GM12878 (cell line): ENCODE data around the gene HERC2. TPM values are rescaled to one million over a fixed set of nuclear protein-coding genes. Genes with fewer than 3 reads are reported as not detected.

Experiments used
- ATAC-seq: fragments of 200-7000 bp; cut with Tn5 transposase; 3 replicates; pipeline ENCODE4 v1.9.1; 2020; ENCODE audit warnings: mild to moderate bottlenecking, moderate library complexity
- BruUV-seq: library from RNA; stranded (reverse); fragments of 400-500 nt; replicated peaks from 2 replicates; lab custom pipeline; 2021; lab: Mats Ljungman, UMichigan
- CTCF ChIA-PET: fragments of 300-600 bp; sonication (Branson Sonifier 250); formaldehyde crosslinking; extraction: SDS; loops from one replicate; lab custom pipeline; 2021; ENCODE audit warnings: inconsistent platforms; lab: Yijun Ruan, JAX
- POLR2A ChIA-PET: fragments of 350-600 bp; formaldehyde crosslinking; extraction: SDS; loops from one replicate; lab custom pipeline; 2021; ENCODE audit warnings: inconsistent platforms; lab: Charles Lee
- RAD21 ChIA-PET: fragments of 300-600 bp; sonication (Branson Sonifier 250); formaldehyde crosslinking; loops from one replicate; lab custom pipeline; 2023; ENCODE audit warnings: antibody characterized with exemption; ENCODE audit not compliant: unreplicated experiment; lab: Charles Lee
- SMC1A ChIA-PET: fragments of 300-600 bp; sonication (Branson Sonifier 250); formaldehyde crosslinking; loops from one replicate; lab custom pipeline; 2023; ENCODE audit not compliant: unreplicated experiment, uncharacterized antibody; lab: Charles Lee
- DNase-seq: peaks from one replicate; pipeline ENCODE4 v3.0.0-alpha.2; 2011; ENCODE audit warnings: low read depth, low spot score
- FAIRE-seq: peaks from 3 replicates; lab custom pipeline; 2011; peaks lifted over from hg19 to GRCh38; lab: Jason Lieb, UNC
- H2AFZ ChIP-seq: 2 replicates; pipeline ENCODE4 v1.6.0; 2011; ENCODE audit warnings: low read depth, low read length, control low read depth; ENCODE audit not compliant: control insufficient read depth
- H3K27ac ChIP-seq: 2 replicates; pipeline ENCODE4 v1.5.1; 2011; ENCODE audit warnings: control low read depth; ENCODE audit not compliant: control insufficient read depth, insufficient read depth
- H3K27me3 ChIP-seq, 2 experiments: replicated peaks in 1 of 2; 2 replicates each; pipeline versions ENCODE4 v1.6.0 to v1.6.1; 2011; ENCODE audit warnings: low read length in 1 of 2; ENCODE audit not compliant: control insufficient read depth in 2 of 2, insufficient read depth in 2 of 2
- H3K36me3 ChIP-seq, 2 experiments: 2 replicates each; pipeline ENCODE4 v1.5.1; 2011; ENCODE audit warnings: low read length in 1 of 2; ENCODE audit not compliant: control insufficient read depth in 2 of 2, insufficient read depth in 2 of 2
- H3K4me1 ChIP-seq: 2 replicates; pipeline ENCODE4 v1.6.1; 2011; ENCODE audit warnings: mild to moderate bottlenecking, low read length, moderate library complexity, mixed read lengths; ENCODE audit not compliant: control insufficient read depth, insufficient read depth
- H3K4me2 ChIP-seq: 2 replicates; pipeline ENCODE4 v1.6.0; 2011; ENCODE audit warnings: control low read depth; ENCODE audit not compliant: control insufficient read depth, insufficient read depth
- H3K4me3 ChIP-seq: fragments of 200-600 bp; sonication (generic); 2 replicates; pipeline ENCODE4 v1.5.1; 2016
- H3K79me2 ChIP-seq: 2 replicates; pipeline ENCODE4 v1.6.0; 2011; ENCODE audit warnings: low read length; ENCODE audit not compliant: control insufficient read depth, insufficient read depth
- H3K9ac ChIP-seq: 2 replicates; pipeline ENCODE4 v1.8.0; 2011; ENCODE audit warnings: low read length, control low read depth, mixed read lengths; ENCODE audit not compliant: control insufficient read depth, insufficient read depth
- H3K9me3 ChIP-seq: replicated peaks from 3 replicates; pipeline ENCODE4 v1.5.1; 2011; ENCODE audit warnings: mild to moderate bottlenecking, low read length; ENCODE audit not compliant: control insufficient read depth, insufficient read depth
- H4K20me1 ChIP-seq: 2 replicates; pipeline ENCODE4 v1.6.0; 2011; ENCODE audit not compliant: control insufficient read depth, insufficient read depth
- ASH2L ChIP-seq: fragments of 300-600, 200-600 bp; sonication (generic); IDR thresholded peaks from 2 replicates; pipeline ENCODE4 v1.6.1; 2017; ENCODE audit warnings: low read depth, mild to moderate bottlenecking, borderline replicate concordance
- ATF7 ChIP-seq: fragments of 450-650 bp; IDR thresholded peaks from 2 replicates; pipeline ENCODE4 v1.6.1; 2016; ENCODE audit warnings: low read depth, mild to moderate bottlenecking
- BACH1 ChIP-seq: fragments of 450-650 bp; IDR thresholded peaks from 2 replicates; pipeline ENCODE4 v1.6.1; 2017; ENCODE audit warnings: mild to moderate bottlenecking, borderline replicate concordance
- BHLHE40 ChIP-seq, 2 experiments: fragments of 450-650 bp in 1 of 2; IDR thresholded peaks; 2 replicates each; pipeline ENCODE4 v1.6.1; 2011 to 2017; ENCODE audit warnings: low read depth in 2 of 2, borderline replicate concordance in 1 of 2, improper control_type of control experiment in 1 of 2, low read length in 1 of 2, mild to moderate bottlenecking in 1 of 2
- EED ChIP-seq: sonication (generic); IDR thresholded peaks from 2 replicates; pipeline ENCODE4 v1.6.1; 2016; ENCODE audit warnings: antibody characterized with exemption, low read depth
- ESRRA ChIP-seq: IDR thresholded peaks from 2 replicates; pipeline ENCODE4 v1.6.1; 2012; ENCODE audit warnings: mild to moderate bottlenecking, low read length, improper control_type of control experiment
- ETV6 ChIP-seq, 2 experiments: fragments of 450-650 bp in 1 of 2; IDR thresholded peaks in 1 of 2; conservative IDR thresholded peaks in 1 of 2; 2 replicates each; pipeline ENCODE4 v1.6.1; 2014; ENCODE audit warnings: antibody characterized with exemption in 1 of 2, borderline replicate concordance in 1 of 2, low read depth in 1 of 2, mild to moderate bottlenecking in 1 of 2, moderate library complexity in 1 of 2
- GABPA ChIP-seq: IDR thresholded peaks from 2 replicates; pipeline ENCODE4 v1.6.1; 2014; ENCODE audit warnings: antibody characterized with exemption, low read depth, mild to moderate bottlenecking, inconsistent platforms
- GATAD2B ChIP-seq: fragments of 450-650 bp; conservative IDR thresholded peaks from 2 replicates; pipeline ENCODE4 v1.6.1; 2017; ENCODE audit warnings: low read depth, mild to moderate bottlenecking, moderate library complexity
- HCFC1 ChIP-seq: fragments of 150-350 bp; IDR thresholded peaks from 2 replicates; pipeline ENCODE4 v1.6.1; 2014; ENCODE audit warnings: low read length
- HDAC2 ChIP-seq: fragments of 200-600 bp; sonication (generic); IDR thresholded peaks from 2 replicates; pipeline ENCODE4 v1.6.1; 2017
- MTA3 ChIP-seq: IDR thresholded peaks from 2 replicates; pipeline ENCODE4 v1.6.1; 2012; ENCODE audit warnings: low read length, inconsistent platforms, borderline replicate concordance
- NRF1 ChIP-seq: conservative IDR thresholded peaks from 2 replicates; pipeline ENCODE4 v1.6.1; 2011; ENCODE audit warnings: mild to moderate bottlenecking, low read depth, low read length, improper control_type of control experiment
- RFX5 ChIP-seq: IDR thresholded peaks from 2 replicates; pipeline ENCODE4 v1.6.1; 2011; ENCODE audit warnings: low read depth, low read length, improper control_type of control experiment
- TAF1 ChIP-seq: IDR thresholded peaks from 2 replicates; pipeline ENCODE4 v1.6.1; 2011; ENCODE audit warnings: mild to moderate bottlenecking, low read depth, low read length, borderline replicate concordance
- TARDBP ChIP-seq: IDR thresholded peaks from 2 replicates; pipeline ENCODE4 v1.6.1; 2016; ENCODE audit warnings: borderline replicate concordance
- ZNF274 ChIP-seq: IDR thresholded peaks from one replicate; pipeline ENCODE4 v1.8.0; 2011; ENCODE audit not compliant: insufficient read length, insufficient read depth
- WGBS: methylation state at CpG from one replicate; pipeline ENCODE4 v1.1.6; 2016; ENCODE audit warnings: low lambda C conversion rate; ENCODE audit not compliant: insufficient replicate concordance, insufficient coverage; ENCODE audit errors: missing lambda C conversion rate; 5-methylcytosine and 5-hydroxymethylcytosine counted together
- in situ Hi-C: fragments of 300-500 bp; cut with MboI; formaldehyde crosslinking; loops from 9 replicates; pipeline ENCODE4 v1.14.3; 2018; ENCODE audit warnings: mixed read lengths
- intact Hi-C: fragments of 100-400 bp; cut with micrococcal nuclease; formaldehyde crosslinking; loops from one replicate; pipeline ENCODE4 v1.14.2; 2022; ENCODE audit not compliant: unreplicated experiment
- polyA plus RNA-seq, 11 experiments: library from polyadenylated mRNA; depleted of rRNA in 4 of 11; unstranded in 6 of 11; stranded (reverse) in 5 of 11; fragments of >200 nt; fragmentation: Nextera tagmentation in 4 of 11; fragmentation: Illumina TruSeq in 1 of 11; extraction: Ambion mirVana in 4 of 11; extraction: Trizol in 1 of 11; gene quantifications; 1 replicate in 1 of 11; 2 replicates in 10 of 11; pipeline versions ENCODE4 v1.2.1 to v1.2.3, GENCODE V29; 2011 to 2016; ENCODE audit warnings: inconsistent platforms in 2 of 11, missing spikeins in 2 of 11, low read depth in 1 of 11
- total RNA-seq, 4 experiments: library from RNA; depleted of rRNA in 3 of 4; stranded (reverse); fragments of >200 nt in 3 of 4; fragmentation: Illumina TruSeq in 1 of 4; extraction: Trizol in 1 of 4; gene quantifications; 2 replicates each; pipeline versions ENCODE4 v1.2.1 to v1.2.3, GENCODE V29; 2013 to 2021
- TF ChIP-seq, protein P1 (sequence below): fragments of 450-650 bp; IDR thresholded peaks from 2 replicates; pipeline ENCODE4 v1.6.1; 2017; ENCODE audit warnings: mild to moderate bottlenecking, low read depth, inconsistent platforms; ENCODE audit not compliant: poor library complexity, severe bottlenecking
- TF ChIP-seq, protein P2 (sequence below): fragments of 450-650 bp; IDR thresholded peaks from 2 replicates; pipeline ENCODE4 v1.6.1; 2014; ENCODE audit warnings: mild to moderate bottlenecking
- TF ChIP-seq, protein P3 (sequence below): fragments of 450-650 bp; conservative IDR thresholded peaks from 2 replicates; pipeline ENCODE4 v1.6.1; 2017; ENCODE audit warnings: mild to moderate bottlenecking, moderate library complexity

The HERC2 gene
- total and polyA plus RNA-seq, 10 of the 15 experiments (the other 5 are each of a cell fraction or from before 2014, with no cell fraction given) = 6.1 to 39.0 (median 24.0) TPM

DNA sequence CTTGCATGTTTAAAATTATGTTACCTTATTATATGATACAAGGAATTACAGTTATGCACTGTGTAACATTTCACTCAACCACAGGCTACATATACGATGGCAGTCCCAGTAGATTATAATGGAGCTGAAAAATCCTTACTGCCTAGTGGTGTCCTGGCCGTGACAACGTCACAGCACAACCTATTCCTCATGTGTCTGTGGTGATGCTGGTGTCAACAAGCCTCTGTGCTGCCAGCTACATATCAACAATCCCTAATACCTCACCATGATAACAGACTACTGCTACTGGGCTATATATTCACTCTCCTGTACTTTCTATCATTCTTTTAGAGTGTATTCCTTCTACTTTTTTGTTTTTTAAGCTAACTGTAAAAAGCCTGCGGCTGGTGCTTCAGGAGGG, 142.7 kb downstream of the HERC2 start (continued):
- TF ChIP-seq ETV6 (conservative IDR thresholded peaks at IDR 0.05 in 1 of 2, IDR thresholded peaks at IDR 0.05 in 1 of 2; ENCODE audit: borderline replicate concordance in 1 of 2, low read depth in 1 of 2) (no peak), ATF7 (no peak), ZNF274 (no peak)

DNA sequence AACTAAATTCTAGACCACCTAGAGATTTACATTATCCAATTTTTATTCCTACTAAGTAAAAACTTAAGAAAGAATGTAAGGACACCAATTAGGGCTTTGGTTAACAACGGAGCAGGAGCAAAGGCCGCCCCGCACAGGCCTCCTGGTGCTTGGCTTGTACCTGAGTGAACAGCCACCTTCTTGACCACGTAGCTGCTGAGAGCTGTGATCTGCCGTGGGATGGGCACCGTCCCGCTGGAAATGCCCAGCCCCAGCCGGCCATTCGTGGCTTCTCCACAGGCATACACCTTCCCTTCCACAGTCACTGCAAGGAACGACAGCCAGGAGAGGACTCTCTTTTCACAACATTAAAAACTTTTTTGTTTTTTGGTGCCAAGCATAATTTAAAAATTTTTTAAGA, 143.3 kb downstream of the HERC2 start:
- intact Hi-C loops = no loop called here
- H3K9ac ChIP-seq = no peak overlapping the region
- ChIA-PET POLR2A (no interaction called here), RAD21 (no interaction called here), SMC1A (no interaction called here), CTCF (no interaction called here)
- H3K4me3 ChIP-seq = no peak overlapping the region
- no peak overlapping the region for H2AFZ ChIP-seq
- no peaks in the 10 kb centered on the region for H3K79me2 ChIP-seq
- no peak overlapping the region for H3K4me2 ChIP-seq
- in situ Hi-C loops = loop anchor here (10.0 kb wide), 1 partner anchor 56 kb away; no protein-coding TSS in a partner anchor
- no peak for ATAC-seq
- TF ChIP-seq NRF1 = no peak
- no peak for TF ChIP-seq ASH2L
- no peak for TF ChIP-seq HCFC1
- no peak for TF ChIP-seq MTA3
- TF ChIP-seq RFX5 = no peak
- TF ChIP-seq, protein P1, sequence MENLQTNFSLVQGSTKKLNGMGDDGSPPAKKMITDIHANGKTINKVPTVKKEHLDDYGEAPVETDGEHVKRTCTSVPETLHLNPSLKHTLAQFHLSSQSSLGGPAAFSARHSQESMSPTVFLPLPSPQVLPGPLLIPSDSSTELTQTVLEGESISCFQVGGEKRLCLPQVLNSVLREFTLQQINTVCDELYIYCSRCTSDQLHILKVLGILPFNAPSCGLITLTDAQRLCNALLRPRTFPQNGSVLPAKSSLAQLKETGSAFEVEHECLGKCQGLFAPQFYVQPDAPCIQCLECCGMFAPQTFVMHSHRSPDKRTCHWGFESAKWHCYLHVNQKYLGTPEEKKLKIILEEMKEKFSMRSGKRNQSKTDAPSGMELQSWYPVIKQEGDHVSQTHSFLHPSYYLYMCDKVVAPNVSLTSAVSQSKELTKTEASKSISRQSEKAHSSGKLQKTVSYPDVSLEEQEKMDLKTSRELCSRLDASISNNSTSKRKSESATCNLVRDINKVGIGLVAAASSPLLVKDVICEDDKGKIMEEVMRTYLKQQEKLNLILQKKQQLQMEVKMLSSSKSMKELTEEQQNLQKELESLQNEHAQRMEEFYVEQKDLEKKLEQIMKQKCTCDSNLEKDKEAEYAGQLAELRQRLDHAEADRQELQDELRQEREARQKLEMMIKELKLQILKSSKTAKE = no peak
- TF ChIP-seq, protein P2, sequence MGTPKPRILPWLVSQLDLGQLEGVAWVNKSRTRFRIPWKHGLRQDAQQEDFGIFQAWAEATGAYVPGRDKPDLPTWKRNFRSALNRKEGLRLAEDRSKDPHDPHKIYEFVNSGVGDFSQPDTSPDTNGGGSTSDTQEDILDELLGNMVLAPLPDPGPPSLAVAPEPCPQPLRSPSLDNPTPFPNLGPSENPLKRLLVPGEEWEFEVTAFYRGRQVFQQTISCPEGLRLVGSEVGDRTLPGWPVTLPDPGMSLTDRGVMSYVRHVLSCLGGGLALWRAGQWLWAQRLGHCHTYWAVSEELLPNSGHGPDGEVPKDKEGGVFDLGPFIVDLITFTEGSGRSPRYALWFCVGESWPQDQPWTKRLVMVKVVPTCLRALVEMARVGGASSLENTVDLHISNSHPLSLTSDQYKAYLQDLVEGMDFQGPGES = no peak
- TF ChIP-seq HDAC2 = no peak
- TF ChIP-seq BHLHE40 (IDR thresholded peaks at IDR 0.05; ENCODE audit: borderline replicate concordance in 1 of 2, low read depth in 2 of 2, low read length in 1 of 2) = no peak
- no peak for TF ChIP-seq EED
- no peak for TF ChIP-seq BACH1
- TF ChIP-seq GATAD2B = no peak
- no peak for TF ChIP-seq TARDBP
- TF ChIP-seq GABPA = no peak
- TF ChIP-seq TAF1 = no peak
- TF ChIP-seq, protein P3, sequence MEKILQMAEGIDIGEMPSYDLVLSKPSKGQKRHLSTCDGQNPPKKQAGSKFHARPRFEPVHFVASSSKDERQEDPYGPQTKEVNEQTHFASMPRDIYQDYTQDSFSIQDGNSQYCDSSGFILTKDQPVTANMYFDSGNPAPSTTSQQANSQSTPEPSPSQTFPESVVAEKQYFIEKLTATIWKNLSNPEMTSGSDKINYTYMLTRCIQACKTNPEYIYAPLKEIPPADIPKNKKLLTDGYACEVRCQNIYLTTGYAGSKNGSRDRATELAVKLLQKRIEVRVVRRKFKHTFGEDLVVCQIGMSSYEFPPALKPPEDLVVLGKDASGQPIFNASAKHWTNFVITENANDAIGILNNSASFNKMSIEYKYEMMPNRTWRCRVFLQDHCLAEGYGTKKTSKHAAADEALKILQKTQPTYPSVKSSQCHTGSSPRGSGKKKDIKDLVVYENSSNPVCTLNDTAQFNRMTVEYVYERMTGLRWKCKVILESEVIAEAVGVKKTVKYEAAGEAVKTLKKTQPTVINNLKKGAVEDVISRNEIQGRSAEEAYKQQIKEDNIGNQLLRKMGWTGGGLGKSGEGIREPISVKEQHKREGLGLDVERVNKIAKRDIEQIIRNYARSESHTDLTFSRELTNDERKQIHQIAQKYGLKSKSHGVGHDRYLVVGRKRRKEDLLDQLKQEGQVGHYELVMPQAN = no peak
- no peak for TF ChIP-seq ESRRA
- H4K20me1 ChIP-seq = no peaks in the 10 kb centered on the region
- no peaks in the 10 kb centered on the region for H3K27me3 ChIP-seq
- DNase-seq = no peak
- H3K9me3 ChIP-seq = no peaks in the 10 kb centered on the region
- no peak for FAIRE-seq
- H3K27ac ChIP-seq = no peak overlapping the region
- H3K36me3 ChIP-seq = peaks cover 0 to 4% of the 10 kb centered on the region in 2 experiments; a peak in 3 of 4 replicates
- H3K4me1 ChIP-seq = no peaks in the 10 kb centered on the region
- BruUV-seq = no TSS peak
- WGBS = 97% methylated on average over 10 of the region's 10 CpGs
